A549 treated with CORT108297 at 1 μM for 4 hours (cell line): ENCODE data around the gene NR3C2. TPM values are rescaled to one million over a fixed set of nuclear protein-coding genes. Genes with fewer than 3 reads are reported as not detected.

Source experiments
- total RNA-seq: library from RNA; stranded (reverse); fragments of 200-300 nt; extraction: Qiagen RNA extraction; gene quantifications from 5 replicates; pipeline ENCODE4 v1.2.3, GENCODE V29; 2022

The NR3C2 gene
- total RNA-seq = 0.01 TPM in 1 of 5 replicates, not detected in the others

GRCh38 chr4:148441986-148442831, at the start of gene NR3C2:
NR3C2 (minus strand) TSS chr4:148442414.

